ENCODE data around the gene KRTAP9-3.

GRCh38 chr17:41251261-41251660 lies 19.0 kb downstream of the KRTAP9-3 start:
- no peak for TF ChIP-seq CTCF (IDR thresholded peaks at IDR 0.05)
- no peak for TF ChIP-seq EP300 (IDR thresholded peaks at IDR 0.05)
- no peak for TF ChIP-seq POLR2AphosphoS5 (IDR thresholded peaks at IDR 0.05)
- no peak for TF ChIP-seq POLR2A (IDR thresholded peaks at IDR 0.05)

Data from sigmoid colon (tissue), 4 donors.